ENCODE results near the gene CEP83. TPM values are rescaled to one million over a fixed set of nuclear protein-coding genes. Genes with fewer than 3 reads are reported as not detected.

The CEP83 gene
- total RNA-seq, 1 experiment from 2014 or later = 19.2 TPM

- Histone ChIP-seq H3K79me2 (ENCODE audit: insufficient read depth, low read length) (no peaks in the 10 kb centered on the region), H4K20me1 (ENCODE audit: insufficient read depth) (no peaks in the 10 kb centered on the region), H3K27me3 (ENCODE audit: insufficient read depth, low read length) (no peaks in the 10 kb centered on the region), H3K27ac (ENCODE audit: low read depth, low read length) (no peak overlapping the region), H3K9me2 (ENCODE audit: insufficient read depth) (no peaks in the 10 kb centered on the region), H3K9me3 (ENCODE audit: control insufficient read depth in 1 of 2, insufficient read depth in 1 of 2, low read depth in 1 of 2, low read length in 2 of 2) (no peaks in the 10 kb centered on the region), H3K4me2 (ENCODE audit: low read length) (no peak overlapping the region), H2AFZ (ENCODE audit: low read depth, low read length, poor library complexity, severe bottlenecking) (no peak overlapping the region), H3K36me3 (ENCODE audit: control insufficient read depth in 1 of 2, insufficient read depth in 2 of 2, low read length in 2 of 2) (no peaks in the 10 kb centered on the region), H3K4me1 (ENCODE audit: control insufficient read depth in 1 of 2, insufficient read depth in 2 of 2, low read length in 2 of 2) (no peaks in the 10 kb centered on the region), H3K4me3 (replicated peaks in 1 of 2; ENCODE audit: low read depth in 1 of 2, low read length in 2 of 2) (no peak overlapping the region), H3K9ac (ENCODE audit: low read length) (no peak overlapping the region)
- RAD21 ChIA-PET (ENCODE audit: low non-redundant PET in 1 of 2, low total read pairs in 2 of 2, uncharacterized antibody in 2 of 2, unreplicated experiment in 2 of 2) = no interaction called here
- DNase-seq (ENCODE audit: low read depth, low spot score) = no peak
- CTCF ChIA-PET = no interaction called here
- no TSS peak for BruUV-seq (replicated peaks)
- ATAC-seq = no peak
- TF ChIP-seq EZH2 (IDR thresholded peaks at IDR 0.05) (no peak), ELF1 (IDR thresholded peaks at IDR 0.05; ENCODE audit: borderline replicate concordance, low read depth) (no peak), TCF7L2 (IDR thresholded peaks at IDR 0.05; ENCODE audit: borderline replicate concordance, extremely low read depth, insufficient read depth, insufficient read length) (no peak), ZNF274 (IDR thresholded peaks at IDR 0.05; ENCODE audit: low read depth, low read length) (no peak), SP1 (IDR thresholded peaks at IDR 0.05; ENCODE audit: low read depth) (no peak), POLR2A (IDR thresholded peaks at IDR 0.05; ENCODE audit: borderline replicate concordance, extremely low read depth, insufficient read depth, insufficient read length) (no peak), MAX (IDR thresholded peaks at IDR 0.05) (no peak), CEBPB (IDR thresholded peaks at IDR 0.05; ENCODE audit: low read depth) (no peak), ATF3 (IDR thresholded peaks at IDR 0.05) (no peak), FOSL1 (IDR thresholded peaks at IDR 0.05; ENCODE audit: low read depth) (no peak), POLR2AphosphoS5 (IDR thresholded peaks at IDR 0.05; ENCODE audit: low read depth, low read length) (no peak), CBX3 (IDR thresholded peaks at IDR 0.05; ENCODE audit: low read depth) (no peak), YY1 (IDR thresholded peaks at IDR 0.05; ENCODE audit: extremely low read depth, insufficient replicate concordance, low read depth, low read length) (no peak), RAD21 (IDR thresholded peaks at IDR 0.05; ENCODE audit: low read depth) (no peak), SIN3A (IDR thresholded peaks at IDR 0.05; ENCODE audit: low read depth) (no peak), EGR1 (IDR thresholded peaks at IDR 0.05; ENCODE audit: low read depth) (no peak)
- TF ChIP-seq, protein P1, sequence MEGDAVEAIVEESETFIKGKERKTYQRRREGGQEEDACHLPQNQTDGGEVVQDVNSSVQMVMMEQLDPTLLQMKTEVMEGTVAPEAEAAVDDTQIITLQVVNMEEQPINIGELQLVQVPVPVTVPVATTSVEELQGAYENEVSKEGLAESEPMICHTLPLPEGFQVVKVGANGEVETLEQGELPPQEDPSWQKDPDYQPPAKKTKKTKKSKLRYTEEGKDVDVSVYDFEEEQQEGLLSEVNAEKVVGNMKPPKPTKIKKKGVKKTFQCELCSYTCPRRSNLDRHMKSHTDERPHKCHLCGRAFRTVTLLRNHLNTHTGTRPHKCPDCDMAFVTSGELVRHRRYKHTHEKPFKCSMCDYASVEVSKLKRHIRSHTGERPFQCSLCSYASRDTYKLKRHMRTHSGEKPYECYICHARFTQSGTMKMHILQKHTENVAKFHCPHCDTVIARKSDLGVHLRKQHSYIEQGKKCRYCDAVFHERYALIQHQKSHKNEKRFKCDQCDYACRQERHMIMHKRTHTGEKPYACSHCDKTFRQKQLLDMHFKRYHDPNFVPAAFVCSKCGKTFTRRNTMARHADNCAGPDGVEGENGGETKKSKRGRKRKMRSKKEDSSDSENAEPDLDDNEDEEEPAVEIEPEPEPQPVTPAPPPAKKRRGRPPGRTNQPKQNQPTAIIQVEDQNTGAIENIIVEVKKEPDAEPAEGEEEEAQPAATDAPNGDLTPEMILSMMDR (IDR thresholded peaks at IDR 0.05 in 2 of 3, conservative IDR thresholded peaks at IDR 0.05 in 1 of 3; ENCODE audit: borderline replicate concordance in 1 of 3, insufficient read depth in 1 of 3, low read depth in 2 of 3, low read length in 2 of 3) = no peak
- TF ChIP-seq, protein P2, sequence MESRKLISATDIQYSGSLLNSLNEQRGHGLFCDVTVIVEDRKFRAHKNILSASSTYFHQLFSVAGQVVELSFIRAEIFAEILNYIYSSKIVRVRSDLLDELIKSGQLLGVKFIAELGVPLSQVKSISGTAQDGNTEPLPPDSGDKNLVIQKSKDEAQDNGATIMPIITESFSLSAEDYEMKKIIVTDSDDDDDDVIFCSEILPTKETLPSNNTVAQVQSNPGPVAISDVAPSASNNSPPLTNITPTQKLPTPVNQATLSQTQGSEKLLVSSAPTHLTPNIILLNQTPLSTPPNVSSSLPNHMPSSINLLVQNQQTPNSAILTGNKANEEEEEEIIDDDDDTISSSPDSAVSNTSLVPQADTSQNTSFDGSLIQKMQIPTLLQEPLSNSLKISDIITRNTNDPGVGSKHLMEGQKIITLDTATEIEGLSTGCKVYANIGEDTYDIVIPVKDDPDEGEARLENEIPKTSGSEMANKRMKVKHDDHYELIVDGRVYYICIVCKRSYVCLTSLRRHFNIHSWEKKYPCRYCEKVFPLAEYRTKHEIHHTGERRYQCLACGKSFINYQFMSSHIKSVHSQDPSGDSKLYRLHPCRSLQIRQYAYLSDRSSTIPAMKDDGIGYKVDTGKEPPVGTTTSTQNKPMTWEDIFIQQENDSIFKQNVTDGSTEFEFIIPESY (IDR thresholded peaks at IDR 0.05; ENCODE audit: extremely low read depth, insufficient replicate concordance, low read length) = no peak
- TF ChIP-seq, protein P3, sequence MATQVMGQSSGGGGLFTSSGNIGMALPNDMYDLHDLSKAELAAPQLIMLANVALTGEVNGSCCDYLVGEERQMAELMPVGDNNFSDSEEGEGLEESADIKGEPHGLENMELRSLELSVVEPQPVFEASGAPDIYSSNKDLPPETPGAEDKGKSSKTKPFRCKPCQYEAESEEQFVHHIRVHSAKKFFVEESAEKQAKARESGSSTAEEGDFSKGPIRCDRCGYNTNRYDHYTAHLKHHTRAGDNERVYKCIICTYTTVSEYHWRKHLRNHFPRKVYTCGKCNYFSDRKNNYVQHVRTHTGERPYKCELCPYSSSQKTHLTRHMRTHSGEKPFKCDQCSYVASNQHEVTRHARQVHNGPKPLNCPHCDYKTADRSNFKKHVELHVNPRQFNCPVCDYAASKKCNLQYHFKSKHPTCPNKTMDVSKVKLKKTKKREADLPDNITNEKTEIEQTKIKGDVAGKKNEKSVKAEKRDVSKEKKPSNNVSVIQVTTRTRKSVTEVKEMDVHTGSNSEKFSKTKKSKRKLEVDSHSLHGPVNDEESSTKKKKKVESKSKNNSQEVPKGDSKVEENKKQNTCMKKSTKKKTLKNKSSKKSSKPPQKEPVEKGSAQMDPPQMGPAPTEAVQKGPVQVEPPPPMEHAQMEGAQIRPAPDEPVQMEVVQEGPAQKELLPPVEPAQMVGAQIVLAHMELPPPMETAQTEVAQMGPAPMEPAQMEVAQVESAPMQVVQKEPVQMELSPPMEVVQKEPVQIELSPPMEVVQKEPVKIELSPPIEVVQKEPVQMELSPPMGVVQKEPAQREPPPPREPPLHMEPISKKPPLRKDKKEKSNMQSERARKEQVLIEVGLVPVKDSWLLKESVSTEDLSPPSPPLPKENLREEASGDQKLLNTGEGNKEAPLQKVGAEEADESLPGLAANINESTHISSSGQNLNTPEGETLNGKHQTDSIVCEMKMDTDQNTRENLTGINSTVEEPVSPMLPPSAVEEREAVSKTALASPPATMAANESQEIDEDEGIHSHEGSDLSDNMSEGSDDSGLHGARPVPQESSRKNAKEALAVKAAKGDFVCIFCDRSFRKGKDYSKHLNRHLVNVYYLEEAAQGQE (IDR thresholded peaks at IDR 0.05; ENCODE audit: low read depth) = no peak
- intact Hi-C loops (cut with micrococcal nuclease) = no loop called here
- POLR2A ChIA-PET = no interaction called here
Measured at GRCh38 chr12:94338006-94338794, 121.5 kb downstream of the CEP83 start.

Data from HCT116 (cell line).